Stimulated activated CD4-positive, alpha-beta T cell treated with anti-CD3 and anti-CD28 coated beads, Interleukin-1b, Interleukin-23, amount 100 ng/mL, for 4 hours (primary cell): ENCODE measurements around the gene RAB44.
"Not testable (repeated sequence)": the region's sequence is repeated elsewhere in the genome, so short reads cannot be mapped to it uniquely, and the experiment has no call there.

Source experiments
- DNase-seq, 2 donors: peaks; one replicate each; pipeline ENCODE4 v3.0.0-alpha.2; 2020; ENCODE audit warnings: low read depth in 2 of 2

The RAB44 gene

DNA sequence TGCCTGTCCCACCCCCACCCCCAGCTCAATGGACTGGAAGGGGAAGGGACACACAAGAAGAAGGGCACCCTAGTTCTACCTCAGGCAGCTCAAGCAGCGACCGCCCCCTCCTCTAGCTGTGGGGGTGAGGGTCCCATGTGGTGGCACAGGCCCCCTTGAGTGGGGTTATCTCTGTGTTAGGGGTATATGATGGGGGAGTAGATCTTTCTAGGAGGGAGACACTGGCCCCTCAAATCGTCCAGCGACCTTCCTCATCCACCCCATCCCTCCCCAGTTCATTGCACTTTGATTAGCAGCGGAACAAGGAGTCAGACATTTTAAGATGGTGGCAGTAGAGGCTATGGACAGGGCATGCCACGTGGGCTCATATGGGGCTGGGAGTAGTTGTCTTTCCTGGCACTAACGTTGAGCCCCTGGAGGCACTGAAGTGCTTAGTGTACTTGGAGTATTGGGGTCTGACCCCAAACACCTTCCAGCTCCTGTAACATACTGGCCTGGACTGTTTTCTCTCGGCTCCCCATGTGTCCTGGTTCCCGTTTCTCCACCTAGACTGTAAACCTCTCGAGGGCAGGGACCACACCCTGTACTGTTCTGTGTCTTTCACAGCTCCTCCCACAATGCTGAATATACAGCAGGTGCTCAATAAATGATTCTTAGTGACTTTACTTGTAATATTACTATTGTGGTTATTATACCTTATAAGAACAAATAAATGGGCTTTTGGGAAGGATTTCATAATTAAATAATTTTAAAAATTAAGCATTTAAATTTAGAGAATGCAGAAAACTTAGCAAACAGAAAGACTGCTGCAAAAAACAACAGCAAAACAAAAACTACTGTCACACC is 10.7 kb upstream of the RAB44 start:
- DNase-seq, result no peak

DNA sequence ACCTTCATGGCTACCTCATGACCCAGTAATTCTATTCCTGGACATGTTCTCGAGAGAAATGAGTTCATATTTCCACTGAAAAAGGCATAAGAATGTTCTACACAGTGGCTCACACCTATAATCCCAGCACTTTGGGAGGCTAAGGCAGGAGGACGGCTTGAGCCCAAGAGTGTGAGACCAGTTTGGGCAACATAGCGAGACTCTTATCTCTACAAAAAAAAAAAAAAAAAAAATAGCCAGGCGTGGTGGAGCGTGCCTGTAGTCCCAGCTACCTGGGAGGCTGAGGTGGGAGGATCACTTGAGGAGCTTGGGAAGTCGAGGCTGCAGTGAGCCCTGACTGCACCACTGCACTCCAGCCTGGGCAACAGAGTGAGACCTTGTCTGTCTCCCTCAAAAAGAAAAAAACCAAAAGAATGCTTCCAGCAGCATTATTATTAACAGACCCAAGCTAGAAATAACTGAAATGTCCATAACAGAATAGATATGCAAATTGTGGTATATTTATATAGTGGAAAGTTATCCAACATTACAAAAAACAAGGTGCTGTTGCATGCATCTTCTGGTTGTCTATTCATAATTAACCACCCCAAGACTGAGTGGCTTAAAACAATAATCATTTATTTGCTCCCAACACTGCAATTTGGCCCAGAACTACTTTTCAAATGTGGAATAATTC is 9.4 kb upstream of the RAB44 start:
- DNase-seq, result no peak

DNA sequence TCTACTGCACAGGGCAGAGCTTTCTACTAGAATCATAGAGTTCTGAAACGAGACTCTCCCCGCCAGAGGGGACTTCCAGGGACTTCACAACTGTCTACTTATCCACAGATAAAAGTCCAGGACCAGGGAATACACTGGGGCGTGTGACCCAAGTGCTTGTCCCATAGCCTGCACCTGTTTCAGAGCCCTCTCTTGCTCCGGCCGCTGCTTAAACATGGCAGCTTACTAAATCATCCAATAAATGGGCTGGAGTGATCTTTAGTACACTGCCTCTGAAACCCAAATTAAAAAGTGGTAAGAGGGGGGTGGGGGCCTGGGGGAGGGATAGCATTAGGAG is 8.9 kb upstream of the RAB44 start:
- no peak for DNase-seq

DNA sequence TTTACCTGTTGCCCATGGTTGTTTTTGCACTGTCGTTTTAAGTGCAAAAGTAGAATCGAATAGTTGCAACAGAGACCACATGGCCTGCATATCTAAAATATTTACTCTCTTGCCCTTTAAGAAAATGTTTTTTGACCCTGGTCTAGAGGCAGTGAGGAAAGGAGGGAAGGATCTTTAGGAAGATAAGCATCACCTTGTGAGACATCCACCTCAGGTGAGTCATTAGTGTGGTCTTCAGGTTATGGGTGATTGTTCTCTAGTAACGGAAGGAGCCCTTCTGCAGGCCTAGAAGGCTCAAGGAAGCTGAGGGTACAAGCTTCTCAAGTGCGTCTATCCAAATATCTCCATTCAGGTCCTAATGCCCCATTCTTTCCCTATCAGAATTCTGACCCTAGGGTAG is 6.6 kb upstream of the RAB44 start:
- DNase-seq, result no peak

DNA sequence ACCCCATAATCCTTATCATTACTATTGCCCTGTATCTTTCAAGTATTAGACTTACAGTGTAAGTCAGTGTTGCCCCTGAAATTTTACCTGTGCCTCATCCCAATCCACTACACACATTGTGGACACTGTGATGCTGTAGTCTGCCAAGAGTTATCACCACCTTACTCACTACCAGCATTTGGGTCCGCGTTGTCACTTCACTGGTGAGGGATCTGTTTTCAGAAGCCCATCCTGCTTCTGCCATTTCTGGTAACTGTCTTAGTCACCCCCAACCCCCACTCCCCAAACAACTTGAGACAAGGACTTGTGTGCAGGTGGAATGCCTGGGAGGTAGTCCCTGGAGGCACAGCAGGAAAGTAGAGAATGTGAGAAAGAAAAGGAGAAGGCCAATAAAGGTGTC is 6.0 kb upstream of the RAB44 start:
- DNase-seq, result no peak

DNA sequence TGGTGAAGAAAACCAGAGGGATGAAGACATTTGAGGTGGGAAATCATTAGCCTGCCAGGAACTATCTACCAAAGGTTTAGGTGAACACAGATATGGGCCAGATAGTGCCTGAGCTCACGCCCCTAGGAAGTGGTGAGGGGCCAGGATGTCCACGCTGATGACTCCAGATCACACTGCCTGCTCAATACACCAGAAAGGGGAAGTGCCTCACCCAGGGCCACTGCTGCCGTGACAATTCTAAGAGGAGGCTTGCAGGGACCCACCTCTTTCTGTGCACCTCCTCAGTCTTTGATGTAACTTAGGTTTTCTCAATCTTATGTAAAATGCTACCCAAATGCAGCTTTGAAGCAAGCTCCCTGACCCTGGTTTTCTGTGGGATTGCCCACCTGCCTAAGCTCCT is 5.4 kb upstream of the RAB44 start:
- DNase-seq, result no peak

DNA sequence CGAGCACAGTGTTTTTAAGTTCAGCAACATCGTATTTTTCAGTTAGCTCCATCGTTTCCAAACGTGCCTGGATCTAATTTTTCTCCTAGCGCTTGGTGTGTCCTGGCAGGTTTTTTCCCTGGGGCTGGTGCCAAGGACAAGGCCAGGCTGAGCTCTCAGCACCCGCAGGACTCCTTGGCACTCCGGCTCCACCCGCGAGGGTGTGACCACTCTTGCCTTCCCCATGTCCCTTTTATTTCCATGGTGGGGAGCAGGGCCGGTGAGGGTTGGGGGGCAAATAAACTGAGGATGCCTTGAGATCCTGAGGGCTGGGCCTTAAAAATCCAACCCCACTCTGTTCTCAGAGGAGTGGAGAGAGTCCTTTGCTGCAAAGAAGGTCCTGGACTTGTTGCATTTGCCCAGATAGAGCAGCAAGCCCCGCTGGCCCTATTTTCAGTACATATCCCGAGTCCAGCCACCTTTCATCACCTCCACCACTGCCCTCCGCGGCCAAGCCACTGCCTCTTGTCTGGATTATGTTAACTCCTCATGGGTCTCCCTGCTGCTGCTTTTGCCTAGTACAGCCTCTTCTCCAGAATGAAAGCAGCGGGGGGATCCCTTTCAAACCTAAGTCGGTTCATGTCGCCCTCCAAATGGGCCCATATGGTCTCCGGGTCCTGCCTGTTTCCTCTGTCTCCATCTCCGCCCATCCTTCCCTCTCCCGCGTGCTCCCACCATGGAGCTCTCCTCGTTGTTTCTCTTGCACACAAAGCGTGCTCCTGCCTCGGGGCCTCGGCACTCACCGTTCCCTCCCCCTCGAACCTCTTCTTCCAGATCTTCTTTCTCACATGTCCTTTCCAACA is 4.5 kb upstream of the RAB44 start:
- no peak for DNase-seq

DNA sequence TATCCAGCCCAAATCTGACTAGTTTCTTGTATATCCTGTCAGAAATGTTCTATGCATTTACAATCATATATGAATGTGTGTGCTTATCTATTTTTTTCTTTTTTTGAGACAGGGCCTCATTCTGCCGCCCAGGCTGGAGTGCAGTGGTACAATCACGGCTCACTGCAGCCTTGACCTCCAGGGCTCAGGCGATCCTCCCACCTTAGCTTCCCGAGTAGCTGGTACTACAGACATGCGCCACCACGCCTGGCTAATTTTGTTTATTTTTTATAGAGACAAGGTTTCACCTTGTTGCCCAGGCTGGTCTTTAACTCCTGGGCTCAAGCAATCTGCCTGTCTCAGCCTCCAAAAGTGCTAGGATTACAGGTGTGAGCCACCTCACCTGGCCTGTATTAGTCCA is 3.0 kb upstream of the RAB44 start:
- DNase-seq, result no peak

DNA sequence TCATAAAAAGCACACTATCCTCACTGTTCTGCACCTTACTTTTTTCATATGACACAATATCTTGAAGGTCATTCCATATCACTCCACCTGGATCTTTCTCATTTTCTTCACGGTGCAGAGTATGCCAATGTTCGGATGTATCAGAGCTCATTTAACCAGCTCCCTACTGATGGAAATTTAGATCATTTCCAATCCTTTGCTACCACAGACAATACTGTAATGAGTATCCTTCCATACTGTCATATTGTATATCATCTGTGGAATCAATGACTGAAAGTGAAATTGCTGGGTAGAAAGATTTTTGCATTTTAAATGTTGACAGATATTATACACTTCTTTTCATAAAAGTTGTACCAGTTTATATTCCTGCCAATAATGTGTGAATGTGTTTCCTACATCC is 2.2 kb upstream of the RAB44 start:
- no peak for DNase-seq

DNA sequence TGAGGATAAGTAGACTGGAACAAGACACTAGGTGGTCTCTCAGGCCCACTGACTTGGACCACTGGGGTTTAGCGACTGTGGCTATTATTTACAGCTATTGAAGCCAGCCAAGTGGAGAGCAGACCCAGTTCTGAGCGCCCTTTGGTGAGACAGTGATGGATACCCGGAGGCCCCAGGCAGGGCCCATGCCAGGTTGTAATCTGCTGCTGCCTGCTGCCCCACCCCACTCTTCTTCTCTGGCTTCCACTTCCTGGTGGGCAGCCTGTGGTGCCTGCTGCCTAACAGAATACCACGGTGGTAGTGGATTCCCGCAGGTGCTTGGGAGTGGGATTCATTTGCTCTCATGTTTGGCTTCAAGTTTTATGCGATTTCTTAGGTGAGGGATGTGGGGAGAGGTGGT is 570 bp downstream of the RAB44 start:
- DNase-seq, result no peak

DNA sequence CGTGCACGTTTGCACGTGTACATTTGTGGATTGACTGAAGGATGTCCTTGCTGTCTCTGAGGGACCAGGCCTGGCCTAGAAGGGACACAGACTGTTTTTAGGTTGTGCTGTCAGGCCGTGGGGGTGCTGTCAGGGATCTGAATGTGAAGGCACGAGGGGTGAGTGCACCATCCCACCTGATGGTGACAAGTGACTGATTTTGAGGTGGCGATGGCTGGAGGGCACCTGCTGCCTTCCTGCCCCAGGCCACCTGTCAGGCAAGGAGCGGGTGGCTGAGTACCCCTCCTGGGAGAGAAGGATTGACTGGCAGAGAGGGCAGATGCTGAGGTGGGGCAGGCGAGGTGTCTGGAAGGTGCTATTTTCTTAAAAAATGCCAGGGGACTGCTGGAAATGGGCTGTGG is 1.2 kb downstream of the RAB44 start:
- DNase-seq, result no peak

DNA sequence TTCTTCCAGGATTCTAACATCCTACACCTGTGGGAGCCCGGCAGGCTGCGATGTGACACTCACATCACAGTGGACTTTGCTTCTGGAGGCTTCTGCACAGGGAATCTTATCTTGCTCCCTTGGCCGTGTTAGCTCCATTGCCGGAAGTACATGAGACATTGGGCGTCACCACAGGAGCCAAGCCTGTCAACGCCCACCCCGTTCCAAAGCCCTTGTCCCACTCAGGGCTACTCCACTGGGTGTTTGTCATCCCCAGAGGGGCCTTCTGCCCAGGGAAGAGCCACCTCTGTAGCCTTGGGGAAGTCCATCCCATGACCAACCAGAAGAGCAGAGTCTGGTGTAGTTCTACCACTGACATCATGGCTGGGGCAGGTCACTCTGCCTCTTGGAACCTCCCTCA is 1.7 kb downstream of the RAB44 start:
- DNase-seq, result no peak

DNA sequence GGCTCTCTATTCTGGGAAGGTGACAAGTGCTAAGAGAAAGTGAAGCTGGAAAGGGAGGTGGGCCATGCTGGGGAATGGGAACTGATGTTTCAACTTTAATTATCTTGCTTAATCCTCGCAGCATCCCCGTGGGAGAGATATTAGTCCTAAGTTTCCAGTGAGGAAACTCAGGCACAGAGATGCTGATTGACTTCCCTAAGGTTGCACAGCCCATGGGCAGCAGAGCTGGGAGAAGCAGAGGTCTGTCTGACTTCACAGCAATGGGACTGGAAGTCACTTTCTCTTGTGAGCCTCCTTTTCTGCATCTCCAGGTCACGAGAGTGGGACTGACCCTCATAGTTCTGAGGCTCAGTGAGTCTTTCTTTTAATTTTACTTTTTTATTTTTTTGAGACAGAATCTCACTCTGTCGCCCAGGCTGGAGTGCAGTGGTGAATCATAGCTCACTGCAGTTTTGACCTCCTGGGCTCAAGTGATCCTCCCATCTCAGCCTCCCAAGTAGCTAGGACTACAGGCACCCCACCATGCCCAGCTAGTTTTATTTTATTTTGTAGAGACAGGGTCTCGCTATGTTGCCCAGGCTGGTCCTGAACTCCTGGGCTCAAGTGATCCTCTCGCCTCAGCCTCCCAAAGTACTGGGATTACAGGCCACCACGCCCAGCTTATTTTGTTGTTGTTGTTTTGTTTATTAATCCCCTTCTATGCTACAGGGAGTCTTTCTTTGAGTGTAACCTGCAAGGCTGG is 2.6 kb downstream of the RAB44 start:
- DNase-seq, result no peak

DNA sequence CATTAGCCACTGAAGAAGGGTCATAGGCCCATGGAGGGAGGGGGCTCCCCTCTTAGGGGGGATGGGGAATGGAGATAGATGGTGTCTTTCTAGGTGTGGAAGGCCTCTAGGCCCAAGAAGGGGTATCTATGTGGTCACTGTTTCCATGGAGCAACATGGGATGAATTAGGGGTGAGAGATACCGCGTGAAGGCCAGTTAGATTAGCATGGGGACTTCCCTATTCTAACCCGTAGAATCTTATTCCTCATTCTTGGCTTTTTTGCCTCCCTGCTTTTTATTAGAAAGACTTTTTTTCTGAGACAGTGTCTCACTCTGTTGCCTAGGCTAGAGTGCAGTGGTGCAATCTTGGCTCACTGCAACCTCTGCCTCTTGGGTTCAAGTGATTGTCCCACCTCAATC is 3.2 kb downstream of the RAB44 start:
- no peak for DNase-seq

DNA sequence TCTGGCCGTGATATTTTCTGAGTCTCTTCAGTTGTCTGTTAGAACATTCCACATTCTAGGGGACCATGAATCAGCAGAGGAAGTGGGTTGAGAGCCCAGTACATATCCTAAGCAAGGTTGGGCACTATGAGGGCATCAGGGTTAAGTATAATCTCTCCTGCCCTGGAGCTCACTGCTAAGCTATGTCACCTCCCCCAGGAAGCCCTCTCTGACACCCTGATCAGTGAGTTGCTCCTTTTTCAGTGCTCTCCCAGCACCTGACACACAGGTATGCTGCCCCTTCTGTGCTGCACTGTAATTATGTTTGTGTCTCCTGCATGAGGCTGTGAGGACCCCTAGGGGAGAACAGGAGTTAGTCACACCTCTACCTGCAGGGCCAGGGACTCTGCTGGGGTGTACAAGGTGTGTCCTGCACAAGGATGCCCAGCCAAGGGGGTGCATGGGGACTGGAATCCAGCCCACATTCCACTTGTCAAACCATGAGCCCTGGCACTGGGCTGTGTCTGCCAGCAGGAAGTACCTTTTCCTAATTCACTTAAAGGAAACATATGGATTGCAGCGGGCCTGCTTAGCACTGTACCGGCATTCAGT is 3.9 kb downstream of the RAB44 start:
- DNase-seq, result no peak

DNA sequence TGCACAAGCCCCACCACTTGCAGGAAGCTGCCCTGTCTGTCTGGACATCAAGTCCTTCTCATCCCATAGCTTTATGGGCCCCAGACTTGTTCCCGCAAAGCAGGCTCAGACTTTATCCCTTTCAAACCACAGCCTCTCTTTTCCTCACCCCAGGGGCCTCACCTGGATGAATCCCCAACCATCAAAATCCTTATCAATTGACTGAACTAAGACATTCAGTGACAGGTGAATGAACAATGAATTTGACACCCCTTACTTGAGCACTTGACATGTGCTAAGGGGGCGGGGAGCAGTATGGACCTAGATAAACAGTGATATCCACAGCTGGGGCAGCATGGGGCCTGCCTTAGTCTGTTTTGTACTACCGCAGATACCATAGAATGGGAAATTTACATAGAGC is 5.0 kb downstream of the RAB44 start:
- no peak for DNase-seq

DNA sequence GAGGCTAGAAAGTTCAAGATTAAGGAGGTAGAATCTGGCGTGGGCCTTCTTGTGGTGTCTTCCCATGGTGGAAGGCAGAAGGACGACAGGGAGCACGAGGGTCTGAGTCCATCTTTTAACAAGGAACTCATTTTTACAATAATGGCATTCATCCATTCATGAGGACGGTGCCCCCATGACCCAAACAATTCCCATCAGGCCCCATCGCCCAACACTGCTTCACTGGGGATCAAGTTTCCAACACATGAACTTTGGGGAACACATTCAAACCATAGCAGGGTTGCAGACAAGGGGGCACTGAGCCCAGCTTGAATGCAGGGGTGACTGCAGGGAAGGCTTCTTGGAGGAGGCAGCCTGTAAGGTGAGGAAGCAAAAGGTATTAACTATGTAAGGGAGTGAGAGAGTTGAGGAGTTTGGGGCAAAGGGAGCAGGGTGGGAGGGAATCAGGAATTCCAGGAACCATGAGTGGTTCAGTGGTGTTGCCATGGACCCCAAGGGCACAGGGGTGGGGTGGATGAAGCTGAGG is 5.5 kb downstream of the RAB44 start:
- no peak for DNase-seq

DNA sequence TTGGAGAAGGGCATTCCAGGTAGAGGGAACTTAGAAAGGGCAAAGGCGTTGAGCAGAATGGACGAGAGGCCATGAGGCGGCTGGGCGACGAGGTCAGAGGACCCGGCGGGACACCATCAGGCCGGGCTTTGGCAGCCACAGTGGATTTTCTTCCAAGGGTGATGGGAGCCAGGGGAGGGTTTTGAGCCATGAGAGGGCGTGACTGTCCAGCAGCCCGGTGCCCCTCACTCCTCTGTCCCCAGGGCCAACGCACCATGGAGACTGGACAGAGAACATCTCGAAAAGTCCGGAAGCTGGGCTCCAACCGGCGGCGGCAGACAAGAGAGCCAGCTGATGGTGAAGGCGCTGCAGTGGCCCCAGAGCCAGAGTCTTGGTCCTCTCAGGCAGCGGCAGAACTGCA is 6.4 kb downstream of the RAB44 start:
- no peak for DNase-seq

DNA sequence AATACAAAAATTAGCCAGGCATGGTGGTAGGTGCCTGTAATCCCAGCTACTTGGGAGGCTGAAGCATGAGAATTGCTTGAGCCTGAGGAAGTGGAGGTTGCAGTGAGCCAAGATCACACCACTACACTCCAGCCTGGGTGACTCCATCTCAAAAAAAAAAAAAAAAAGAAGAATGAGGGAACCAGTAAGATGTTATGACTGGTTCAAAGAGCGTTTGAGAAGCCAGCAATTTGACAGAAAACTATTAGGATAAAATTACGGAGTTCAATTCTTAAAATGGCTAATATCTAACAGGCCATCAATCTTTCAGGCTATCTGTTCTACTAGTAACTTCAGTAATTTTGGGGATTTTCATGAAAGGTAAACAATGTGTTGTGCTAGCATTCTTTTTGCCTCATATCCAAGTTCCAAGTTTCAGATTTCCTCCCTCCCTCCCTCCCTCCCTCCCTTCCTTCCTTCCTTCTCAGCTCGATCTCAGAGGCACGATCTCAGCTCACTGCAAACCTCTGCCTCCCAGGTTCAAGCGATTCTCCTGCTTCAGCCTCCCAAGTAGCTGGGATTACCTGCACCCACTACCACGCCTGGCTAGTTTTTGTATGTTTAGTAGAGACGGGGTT is 7.4 kb downstream of the RAB44 start:
- not testable (repeated sequence) for DNase-seq

DNA sequence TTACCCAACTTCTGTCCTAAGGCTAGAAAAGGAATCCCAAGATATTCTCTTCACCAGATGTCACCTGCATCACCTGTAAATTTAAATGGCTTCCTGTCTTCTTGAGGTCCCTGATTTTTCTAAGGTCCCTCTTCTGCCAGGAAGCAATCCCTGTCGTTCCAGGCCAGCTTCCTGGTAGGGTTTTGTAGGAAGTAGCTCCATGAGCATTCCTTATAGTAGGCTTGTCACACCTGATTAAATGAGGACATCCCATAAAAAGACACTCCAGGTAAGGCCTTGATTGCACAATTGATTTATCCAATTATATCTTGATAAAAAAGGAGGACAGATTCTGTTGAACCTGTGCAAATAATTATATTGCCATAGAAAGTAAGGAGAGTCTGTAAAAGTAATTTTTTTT is 8.7 kb downstream of the RAB44 start:
- DNase-seq, result no peak

DNA sequence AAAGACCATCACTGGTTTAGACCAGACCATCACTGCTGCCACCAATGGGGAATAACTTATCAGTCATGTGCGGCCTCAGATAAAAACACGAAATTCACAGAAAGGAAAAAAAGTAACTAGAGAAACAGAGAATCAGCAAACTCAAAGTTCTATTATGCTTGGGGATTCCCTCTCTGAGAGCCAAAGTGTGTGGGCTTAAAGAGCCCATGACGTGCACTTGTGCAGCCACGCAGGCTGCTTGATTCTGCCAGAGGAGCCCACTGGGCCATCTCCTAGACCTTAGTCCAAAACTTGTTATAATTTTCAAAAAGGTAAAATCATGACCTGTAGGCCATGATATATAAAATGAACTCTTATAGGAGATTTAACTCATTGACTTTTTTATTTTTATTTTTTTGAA is 15.2 kb downstream of the RAB44 start:
- DNase-seq, result no peak
